GM21576 (cell line): Measurements from ENCODE around the gene NDUFS8.

Experiments
- ATAC-seq: cut with Tn5 transposase; IDR thresholded peaks from one replicate; pipeline ENCODE4 v1.9.1; 2021; ENCODE audit warnings: mild to moderate bottlenecking, moderate library complexity; ENCODE audit not compliant: unreplicated experiment

Gene NDUFS8

DNA sequence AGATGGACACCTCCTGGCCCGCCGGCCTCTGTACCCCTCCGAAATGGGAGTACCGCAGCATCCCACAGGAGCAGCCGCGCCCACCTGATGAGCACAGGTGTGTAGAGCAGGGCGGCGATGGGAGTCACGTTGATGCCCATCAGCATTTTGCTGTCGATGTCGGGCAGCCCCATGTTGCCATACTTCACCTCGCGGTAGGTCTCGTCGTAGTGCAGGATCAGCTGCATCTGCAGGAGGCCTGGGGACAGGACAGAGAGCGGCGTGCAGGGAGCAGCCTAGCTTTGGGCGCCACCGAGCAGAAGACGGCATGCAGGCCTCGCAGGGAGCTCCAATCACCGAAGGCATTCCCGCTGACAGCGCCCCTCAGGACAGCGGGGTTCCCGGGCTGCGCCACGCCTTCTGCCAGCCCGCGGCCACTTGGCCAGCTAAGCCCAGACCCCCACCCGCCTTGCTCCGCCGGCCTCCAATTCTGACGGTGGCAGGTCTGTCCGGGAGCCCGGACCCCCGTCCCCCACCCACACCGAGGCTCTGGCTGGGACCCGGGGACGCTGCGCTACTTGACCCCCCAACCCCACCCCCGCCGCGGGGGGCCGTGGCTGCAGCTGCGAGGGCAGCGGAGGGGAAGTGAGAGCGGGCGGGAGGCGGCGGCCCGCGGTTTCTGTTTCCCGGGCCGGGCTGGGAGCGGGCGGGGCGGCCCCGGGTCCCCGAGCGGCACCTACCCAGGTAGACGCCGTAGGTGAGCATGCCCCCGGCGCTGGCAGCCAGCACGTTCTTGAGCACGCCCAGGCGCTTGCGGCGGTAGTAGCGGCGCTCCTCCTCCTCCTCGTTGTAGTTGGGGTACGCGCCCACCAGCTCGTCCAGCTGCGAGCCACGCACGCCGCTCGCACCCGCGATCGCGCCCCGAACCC is 27.3 kb upstream of the NDUFS8 start:
- peak; percentile 41 for ATAC-seq

- ATAC-seq, result peak; percentile 38
These were observed 26.5 kb upstream of the NDUFS8 start, which contains the start of gene UNC93B1 for GRCh38 chr11:68003846-68004550. Gene UNC93B1, minus strand, starts transcription at chr11:68004097. Its CDS starts 54 bp downstream, at chr11:68004043.

- ATAC-seq, result no peak
These were observed 25.7 kb upstream of the NDUFS8 start for GRCh38 chr11:68004551-68005335.

DNA sequence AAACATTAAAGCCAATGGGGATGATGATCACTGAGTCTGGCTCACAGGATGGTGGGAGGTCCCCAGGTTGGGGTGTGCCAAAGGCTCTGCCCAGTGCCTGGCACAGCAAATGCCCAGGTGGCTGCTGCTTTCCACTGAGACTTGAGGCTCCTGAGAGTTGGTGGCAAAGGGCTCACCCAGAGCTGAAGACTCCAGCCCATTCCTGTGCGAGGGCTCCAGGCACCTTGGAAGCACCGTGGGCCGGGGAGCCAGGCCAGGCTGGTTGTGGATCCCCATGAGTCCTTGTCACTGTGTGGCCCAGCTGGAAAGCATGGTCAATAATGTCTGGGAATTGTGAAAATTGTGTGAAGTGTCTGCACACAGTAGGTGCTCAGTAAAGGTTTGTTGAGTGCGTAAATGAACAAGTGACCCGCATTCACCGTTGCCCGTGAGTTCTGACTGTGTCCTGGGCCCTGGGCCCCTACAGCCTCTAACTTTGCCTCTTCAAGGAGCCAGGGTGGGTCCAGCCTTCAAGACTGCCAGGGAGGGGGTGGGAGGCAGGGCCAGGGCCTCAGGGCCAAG is 23.8 kb upstream of the NDUFS8 start:
- no peak for ATAC-seq

GRCh38 chr11:68007498-68008380 is 22.7 kb upstream of the NDUFS8 start:
- no peak for ATAC-seq

DNA sequence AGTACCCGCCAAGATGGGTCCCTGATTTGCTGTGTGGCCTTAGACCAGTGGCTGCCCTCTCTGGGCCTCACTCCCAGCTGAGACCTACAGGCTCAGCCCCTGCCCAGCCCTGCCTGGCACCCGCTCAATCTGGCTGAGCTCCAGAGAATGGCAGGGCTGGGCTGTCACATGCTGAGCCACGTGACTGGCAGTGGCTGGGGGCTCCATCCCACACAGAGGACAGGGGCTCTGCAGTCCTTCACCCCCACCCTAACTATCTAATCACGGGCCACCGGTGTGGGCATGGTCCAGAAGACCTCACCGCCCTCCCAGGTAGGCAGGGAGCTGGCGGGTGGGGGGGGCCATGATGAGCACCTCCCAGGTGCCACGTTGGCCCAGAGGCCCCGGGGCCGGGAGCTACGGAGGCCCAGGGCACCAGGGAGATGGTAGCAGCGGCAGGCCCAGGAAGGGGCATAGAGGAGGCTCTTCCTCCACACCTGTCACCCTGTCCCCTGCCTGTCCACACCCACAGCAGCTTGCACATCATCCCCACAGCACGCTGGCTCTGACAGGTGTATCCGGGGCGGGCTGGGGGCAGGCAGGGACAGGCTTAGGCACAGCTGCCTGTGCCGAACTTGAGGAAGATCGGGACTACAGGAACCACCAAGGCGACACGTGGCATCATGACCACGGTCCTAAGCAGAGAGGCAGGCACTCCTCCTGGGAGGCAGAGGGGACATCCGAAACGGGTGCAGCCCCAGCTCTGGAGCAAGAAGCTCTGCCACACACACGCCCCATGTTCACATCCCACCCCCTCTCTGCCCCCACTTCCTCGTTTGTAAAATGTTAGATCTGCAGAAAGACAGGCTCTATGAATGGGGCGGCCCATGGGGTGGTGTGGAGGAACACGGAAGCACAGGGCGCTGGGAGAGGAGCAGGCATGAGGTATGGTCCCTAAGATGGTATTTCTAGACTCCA is 21.8 kb upstream of the NDUFS8 start:
- ATAC-seq, result no peak

- ATAC-seq, result no peak
These were observed 20.9 kb upstream of the NDUFS8 start for GRCh38 chr11:68009391-68010089.

- ATAC-seq, result no peak
These were observed 20.1 kb upstream of the NDUFS8 start, which contains the start of gene ALDH3B1 for GRCh38 chr11:68010090-68011041. Gene ALDH3B1, plus strand, starts transcription at chr11:68010327. Its CDS starts 4,971 bp downstream, at chr11:68015298.

GRCh38 chr11:68011051-68011943 is 19.2 kb upstream of the NDUFS8 start:
- ATAC-seq, result no peak

DNA sequence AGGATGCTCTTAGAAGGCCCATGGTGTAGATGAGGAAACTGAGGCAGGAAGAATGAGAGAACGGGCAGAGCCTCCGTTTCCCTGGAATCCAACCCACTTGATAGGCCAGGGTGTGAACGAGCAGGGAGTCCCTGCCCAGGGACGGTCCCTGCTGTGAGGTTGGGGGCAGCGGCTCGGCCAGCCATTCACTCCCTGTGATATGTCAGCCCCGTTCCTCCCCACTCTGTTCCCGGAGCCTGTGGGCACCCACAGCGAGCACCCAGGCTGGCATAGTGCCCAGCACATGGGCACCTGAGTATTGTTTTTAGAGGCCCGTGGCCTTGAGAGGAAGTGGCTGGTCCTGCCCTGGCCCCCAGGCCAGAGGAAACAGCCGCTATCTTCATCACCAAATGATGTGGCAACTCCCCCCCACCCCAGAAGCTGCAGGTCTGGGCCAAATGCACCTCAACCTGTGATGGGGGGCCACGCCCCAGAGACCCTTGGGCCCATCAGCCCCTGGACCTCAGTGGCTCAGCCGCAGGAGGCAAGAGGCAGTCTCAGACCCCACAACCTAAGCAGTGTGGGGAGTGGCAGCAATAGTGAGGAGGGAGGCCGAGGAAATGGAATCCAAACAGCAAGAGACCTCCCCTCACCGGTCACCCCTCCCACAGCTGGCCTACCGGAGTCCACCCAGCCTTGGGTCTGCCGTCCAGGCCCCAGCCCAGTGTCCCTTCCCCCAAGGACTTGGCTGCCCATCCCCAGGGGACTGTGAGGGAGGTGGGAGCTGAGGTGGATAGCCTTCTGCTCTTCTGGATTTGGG is 18.2 kb upstream of the NDUFS8 start:
- no peak for ATAC-seq

DNA sequence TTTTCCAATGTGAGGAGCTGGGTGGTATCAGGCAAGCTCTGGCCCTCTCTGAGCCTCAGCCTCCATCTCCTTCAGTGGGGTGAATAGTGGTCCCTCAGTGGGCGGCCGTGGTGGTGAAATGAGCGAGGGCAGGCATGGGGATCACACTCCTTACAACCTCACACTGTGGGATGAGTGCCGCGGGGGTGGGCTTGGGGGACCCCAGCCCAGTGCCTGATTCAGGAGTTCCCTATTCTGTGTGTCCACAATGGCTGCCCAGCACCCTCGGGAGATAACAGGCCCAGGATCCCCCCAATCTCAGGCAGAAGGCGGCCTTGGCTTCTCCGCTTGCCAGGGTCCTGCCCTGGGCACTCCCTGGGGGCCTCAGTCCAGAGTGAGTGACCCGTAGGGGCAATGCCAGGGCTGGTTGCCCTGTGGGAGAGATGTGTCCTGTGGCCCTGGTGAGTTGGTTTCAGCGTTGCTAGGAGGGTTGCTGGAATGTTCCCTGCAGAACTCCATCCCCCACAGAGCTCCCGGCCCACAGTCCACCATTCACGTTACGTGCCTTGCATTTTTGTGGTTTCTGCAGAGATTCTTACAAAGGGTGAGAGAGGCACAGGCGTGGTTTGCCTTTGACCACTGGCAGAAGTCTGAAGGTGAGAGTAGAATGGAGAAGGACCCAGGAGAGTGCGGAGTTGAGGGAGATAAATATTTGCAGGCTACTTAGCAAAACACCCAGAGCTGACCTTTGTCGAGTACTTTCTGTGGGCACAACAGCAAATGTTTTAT is 17.5 kb upstream of the NDUFS8 start:
- no peak for ATAC-seq

GRCh38 chr11:68013611-68014156 is 16.8 kb upstream of the NDUFS8 start:
- no peak for ATAC-seq

DNA sequence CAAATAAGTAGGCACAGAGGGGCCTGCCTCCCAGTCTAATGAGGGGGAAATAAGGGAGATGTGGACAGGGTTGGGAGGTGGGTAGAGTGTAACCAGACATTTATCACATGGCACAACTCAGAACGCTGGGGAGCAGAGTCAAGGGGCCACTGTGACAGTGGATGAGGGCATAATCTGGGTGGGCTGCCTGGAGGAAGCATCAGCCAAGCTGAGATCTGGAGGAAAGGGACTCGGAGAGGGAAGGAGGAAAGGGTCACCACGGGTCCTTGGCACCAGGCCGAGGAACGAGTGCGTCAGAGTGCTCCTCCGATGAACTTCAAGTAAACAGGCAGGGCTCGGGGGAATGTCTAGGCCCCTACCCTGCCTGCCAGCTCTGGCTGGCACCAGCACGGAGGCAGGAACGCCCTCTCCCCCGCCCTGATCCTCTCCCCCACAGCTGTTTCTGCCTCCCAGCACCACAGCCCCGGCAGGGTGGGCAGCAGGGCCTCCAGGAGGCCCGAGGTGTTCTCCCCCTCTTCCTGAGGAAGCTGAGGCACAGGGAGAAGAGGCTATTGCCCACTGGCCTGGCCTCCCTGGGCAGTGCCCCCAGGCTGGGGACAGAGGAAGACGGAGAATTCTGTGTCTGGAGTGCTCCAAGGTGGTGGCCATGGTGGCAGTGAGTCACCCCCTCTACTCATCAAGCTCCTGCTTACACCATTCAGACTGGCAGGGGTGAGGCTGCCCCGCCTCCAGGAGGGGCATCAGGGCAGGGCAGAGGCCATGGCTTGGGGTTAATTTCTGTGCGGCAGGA is 16.1 kb upstream of the NDUFS8 start:
- no peak for ATAC-seq
